Measurements from ENCODE around the gene TSPAN1.

- TF ChIP-seq CTCF (IDR thresholded peaks at IDR 0.05; ENCODE audit: low read depth, low read length, missing input control) (no peak), SP1 (IDR thresholded peaks at IDR 0.05) (no peak), RXRA (IDR thresholded peaks at IDR 0.05) (no peak), GABPA (IDR thresholded peaks at IDR 0.05 in 1 of 2, conservative IDR thresholded peaks at IDR 0.05 in 1 of 2) (no peak), FOXA1 (IDR thresholded peaks at IDR 0.05) (no peak), ATF3 (IDR thresholded peaks at IDR 0.05) (no peak), JUND (IDR thresholded peaks at IDR 0.05) (no peak), RAD21 (IDR thresholded peaks at IDR 0.05) (peak in 1 of 2 donors; percentile 10), ZBTB33 (IDR thresholded peaks at IDR 0.05) (no peak), REST (IDR thresholded peaks at IDR 0.05) (no peak), MAX (IDR thresholded peaks at IDR 0.05) (no peak)
Measured at GRCh38 chr1:46166521-46167462, 8.1 kb upstream of the TSPAN1 start.

All from liver (tissue), 3 donors.